ENCODE results near the gene UBE3D.
"Not testable (repeated sequence)": the region's sequence is repeated elsewhere in the genome, so short reads cannot be mapped to it uniquely, and the experiment has no call there.

Gene UBE3D

GRCh38 chr6:83053678-83054077 lies 12.0 kb downstream of the UBE3D start:
- no peak for DNase-seq (ENCODE audit: low read depth)

DNA sequence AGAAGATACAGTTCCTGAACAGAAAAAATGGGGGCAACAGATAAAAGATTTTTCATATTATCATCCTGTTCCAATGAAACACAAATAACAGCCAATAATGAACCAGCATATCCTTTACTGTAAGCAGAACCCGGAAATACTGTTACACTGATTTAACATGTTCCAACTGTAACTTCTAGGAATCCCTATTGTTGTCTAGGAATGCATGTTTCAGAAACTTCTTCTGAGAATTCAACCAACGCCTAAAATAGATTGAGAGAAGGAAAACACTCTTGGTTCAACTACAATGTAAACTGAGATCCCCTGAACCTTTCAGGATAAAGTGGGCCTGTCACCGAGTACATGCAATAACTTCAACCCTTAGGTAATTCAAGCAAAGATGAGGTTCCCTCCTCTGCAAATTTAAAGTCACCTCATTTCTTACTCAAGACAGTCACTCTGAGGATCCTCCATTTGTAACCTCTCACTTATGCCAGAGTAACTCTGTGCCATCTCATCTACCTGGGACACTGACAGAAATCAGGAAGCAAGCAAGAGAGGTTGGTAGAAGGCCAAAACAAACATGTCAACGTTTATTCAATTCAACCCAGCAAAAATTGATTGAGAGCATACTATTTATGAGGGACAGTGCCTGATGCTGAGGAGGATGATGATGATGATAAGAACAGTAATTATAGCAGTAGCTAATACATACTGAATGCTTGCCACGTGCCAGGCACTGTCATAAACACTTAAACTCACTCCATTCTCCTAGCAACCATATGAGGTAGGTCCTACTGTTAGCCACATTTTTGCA lies 14.1 kb downstream of the UBE3D start:
- no peak for DNase-seq (ENCODE audit: low read depth)

DNA sequence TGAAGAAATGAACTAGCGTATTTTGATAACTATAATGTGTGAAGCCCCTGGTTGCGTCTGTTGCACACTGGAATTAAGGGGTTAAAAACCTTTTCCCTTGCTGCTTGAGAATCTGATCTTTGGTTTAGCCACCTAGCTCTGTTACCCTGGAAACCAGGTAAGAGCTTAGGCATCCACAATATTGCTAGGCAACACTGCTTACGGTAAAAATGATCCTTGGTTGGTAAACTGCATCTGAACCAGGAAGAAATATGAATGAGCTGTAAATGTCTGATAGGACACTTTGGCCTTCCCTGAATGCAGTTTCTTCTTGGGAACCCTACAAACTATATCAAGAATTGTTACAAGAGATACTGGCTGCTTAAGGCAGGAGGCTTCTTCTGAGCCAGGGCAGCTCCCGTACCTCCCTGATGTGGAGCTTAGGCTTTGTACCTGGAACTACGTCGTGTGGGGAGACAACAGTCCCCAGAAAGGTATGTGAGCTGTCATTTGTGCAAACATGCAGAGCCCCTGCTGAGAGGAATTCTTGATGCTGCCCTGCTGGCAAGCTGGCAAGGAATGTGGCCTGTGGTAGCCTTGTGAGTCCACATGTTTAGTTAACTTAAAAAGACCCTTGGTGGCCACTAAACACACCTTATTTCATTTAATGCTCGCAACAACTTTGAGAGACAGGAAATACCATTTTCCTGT lies 18.4 kb downstream of the UBE3D start:
- DNase-seq (ENCODE audit: low read depth), result no peak

DNA sequence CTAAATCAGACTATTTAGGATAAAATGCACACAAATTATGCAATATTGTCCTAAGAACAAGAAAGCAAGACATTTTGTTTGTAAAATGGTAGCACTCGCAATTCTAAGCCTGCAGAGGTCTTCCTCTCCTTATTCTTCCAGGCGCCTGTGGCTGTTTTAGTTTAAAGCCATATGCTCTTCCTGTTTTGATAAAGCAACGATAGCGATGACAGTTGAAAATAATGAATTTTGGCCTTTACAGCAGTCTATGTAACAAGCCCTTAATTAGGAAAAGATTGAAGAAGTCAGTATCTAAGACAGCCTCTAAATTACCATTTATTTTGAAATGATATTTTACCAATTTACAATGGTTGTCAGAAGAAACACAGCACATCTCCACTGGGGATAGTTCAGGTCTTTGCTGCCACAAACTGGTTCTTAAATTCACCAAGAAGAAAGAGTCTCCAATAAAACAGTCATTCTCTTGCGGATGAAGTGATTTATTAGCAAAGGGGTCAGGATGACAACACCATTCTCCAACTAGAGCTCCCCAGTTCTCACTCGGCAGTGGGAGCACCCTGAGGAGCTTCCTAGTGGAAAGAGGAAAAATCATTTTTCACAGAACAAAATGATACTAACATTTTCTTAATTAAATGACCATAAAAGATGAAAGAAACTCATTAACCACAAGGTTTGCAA lies 21.4 kb downstream of the UBE3D start:
- no peak for DNase-seq (ENCODE audit: low read depth)

GRCh38 chr6:83042467-83043053 lies 23.1 kb downstream of the UBE3D start:
- DNase-seq (ENCODE audit: low read depth), result no peak

DNA sequence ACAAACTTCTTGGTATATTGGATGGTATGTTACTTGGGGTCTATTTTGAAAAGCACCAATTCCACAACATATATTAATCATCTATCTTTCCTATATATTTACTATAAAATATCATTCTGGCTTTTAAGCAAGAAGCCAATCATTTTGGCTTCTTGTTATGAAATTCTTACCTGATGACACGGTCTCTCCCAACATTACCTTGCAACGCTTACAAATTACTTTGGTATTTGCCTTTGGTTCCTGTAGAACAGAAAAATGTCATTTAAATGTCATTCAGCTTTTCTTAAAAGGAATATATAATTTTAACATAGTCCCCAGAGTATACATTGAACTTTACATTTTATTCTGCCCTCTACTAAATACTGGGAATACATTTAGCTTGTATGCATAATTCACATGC lies 27.4 kb downstream of the UBE3D start:
- DNase-seq (ENCODE audit: low read depth), result no peak

DNA sequence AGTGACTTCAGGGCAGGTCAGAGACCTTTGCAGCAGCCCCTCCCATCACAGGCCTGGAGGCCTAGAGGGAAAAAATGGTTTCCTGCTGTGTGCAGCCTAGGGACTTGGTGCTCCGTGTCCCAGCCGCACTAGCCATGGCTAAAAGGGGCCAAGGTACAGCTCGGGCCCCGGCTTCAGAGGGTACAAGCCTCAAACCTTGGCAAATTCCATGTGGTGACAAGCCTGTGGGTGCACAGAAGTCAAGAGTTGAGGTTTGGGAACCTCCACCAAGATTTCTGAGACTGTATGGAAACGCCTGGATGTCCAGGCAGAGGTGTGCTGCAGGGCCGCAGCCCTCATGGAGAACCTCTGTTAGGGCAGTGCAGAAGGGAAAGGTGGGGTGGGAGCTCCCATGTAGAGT lies 34.0 kb downstream of the UBE3D start:
- no peak for DNase-seq (ENCODE audit: low read depth)

- no peak for DNase-seq (ENCODE audit: low read depth)
Observed at GRCh38 chr6:83019741-83020140, 45.9 kb downstream of the UBE3D start.

- DNase-seq (ENCODE audit: low read depth), result not testable (repeated sequence)
Observed at GRCh38 chr6:83011131-83011530, 54.5 kb downstream of the UBE3D start.

- no peak for DNase-seq (ENCODE audit: low read depth)
Observed at GRCh38 chr6:83008626-83009025, 57.0 kb downstream of the UBE3D start.

DNA sequence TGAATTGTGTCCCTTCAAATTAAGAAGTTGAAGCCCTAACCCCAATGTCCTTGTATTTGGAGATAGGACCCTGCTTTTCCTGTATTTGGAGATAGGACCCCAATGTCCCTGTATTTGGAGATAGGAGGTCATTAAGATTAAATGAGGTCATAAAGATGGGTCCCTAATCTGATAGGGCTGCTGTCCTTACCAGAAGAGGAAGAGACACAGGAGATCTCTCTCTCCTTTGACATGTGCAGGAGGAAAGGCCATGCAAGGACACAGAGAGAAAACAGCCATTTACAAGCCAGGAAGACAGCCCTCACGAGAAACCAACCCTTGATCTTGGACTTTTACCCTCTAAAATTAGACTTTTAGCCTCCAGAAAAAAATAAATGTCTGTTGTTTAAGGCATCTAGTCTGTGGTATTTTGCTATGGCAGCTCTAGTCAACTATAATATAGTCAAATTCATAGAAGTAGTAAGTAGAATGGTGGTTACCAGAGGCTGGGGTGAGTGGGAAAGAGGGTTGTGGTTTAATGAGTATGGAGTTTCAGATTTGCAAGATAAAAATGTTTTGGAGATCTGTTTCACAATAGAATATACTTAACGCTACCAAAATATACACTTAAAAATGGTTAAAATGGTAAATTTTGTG lies 59.3 kb downstream of the UBE3D start:
- no peak for DNase-seq (ENCODE audit: low read depth)

DNA sequence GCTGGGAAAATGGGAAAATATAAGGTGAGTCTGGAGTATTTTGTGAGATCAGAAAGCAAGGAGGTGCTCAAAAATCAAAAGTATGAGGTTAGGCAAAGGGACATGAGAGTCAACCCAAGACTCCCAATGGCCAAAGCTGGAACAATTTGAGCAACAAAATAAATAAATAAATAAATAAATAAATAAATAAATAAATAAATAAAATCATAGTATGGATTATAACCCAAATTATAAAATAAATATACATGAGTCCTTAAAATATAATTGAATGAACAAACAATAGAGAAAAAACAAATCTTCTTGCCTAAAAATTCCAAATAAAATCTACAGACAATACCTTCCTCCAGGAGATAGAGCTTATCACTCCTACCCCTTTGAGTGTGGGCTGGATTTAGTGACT lies 69.5 kb downstream of the UBE3D start:
- DNase-seq (ENCODE audit: low read depth), result no peak

- no peak for DNase-seq (ENCODE audit: low read depth)
Observed at GRCh38 chr6:82995066-82995465, 70.6 kb downstream of the UBE3D start.

DNA sequence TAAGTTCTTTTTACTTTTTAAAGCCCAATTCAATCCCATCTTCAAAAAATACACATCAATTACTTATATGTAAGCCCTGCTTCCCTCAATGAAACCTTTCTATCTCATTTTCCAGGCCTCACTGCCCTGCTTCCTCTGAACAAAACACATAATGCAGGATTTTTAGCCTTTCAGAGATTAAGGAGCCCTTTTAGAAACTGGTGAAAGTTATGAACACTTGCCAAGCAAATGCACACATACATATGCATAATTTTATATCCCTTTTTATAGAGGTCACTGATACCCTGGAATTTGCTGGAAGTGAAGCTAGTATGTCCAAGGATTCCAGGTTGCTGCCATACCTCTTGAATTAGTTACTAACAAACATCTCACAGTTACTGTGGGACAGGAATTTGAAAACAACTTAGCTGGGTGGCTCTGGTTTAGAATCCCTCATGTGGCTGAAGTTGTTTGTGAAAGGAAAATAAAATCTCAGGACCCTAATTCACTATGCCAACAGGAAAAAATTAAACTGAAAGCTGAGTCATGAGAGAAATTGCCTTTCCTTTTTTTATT lies 75.8 kb downstream of the UBE3D start:
- DNase-seq (ENCODE audit: low read depth), result no peak

GRCh38 chr6:82988930-82989351 lies 76.7 kb downstream of the UBE3D start:
- DNase-seq (ENCODE audit: low read depth), result no peak

DNA sequence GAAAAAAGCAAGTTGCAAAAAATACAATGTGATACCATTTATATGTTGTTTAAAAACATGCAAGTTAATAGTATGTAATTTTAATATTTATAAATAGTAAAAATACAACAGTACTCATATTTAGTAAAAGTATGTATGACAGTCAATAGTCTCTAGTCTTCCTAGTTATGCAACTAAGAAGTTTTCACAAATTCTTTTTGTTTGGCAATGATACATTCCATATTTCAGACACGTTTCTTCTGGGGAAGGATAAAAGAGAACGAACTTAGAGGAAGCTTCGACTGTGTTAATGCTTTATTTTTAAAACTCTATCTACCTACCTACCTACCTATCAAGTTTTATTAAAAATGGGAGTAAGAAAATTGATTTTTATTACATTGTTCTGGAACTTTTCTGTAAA lies 77.7 kb downstream of the UBE3D start:
- no peak for DNase-seq (ENCODE audit: low read depth)

- DNase-seq (ENCODE audit: low read depth), result no peak
Observed at GRCh38 chr6:82987416-82987815, 78.2 kb downstream of the UBE3D start.

GRCh38 chr6:82984720-82985119 lies 80.9 kb downstream of the UBE3D start:
- DNase-seq (ENCODE audit: low read depth), result no peak

- DNase-seq (ENCODE audit: low read depth), result no peak
Observed at GRCh38 chr6:82980086-82980485, 85.6 kb downstream of the UBE3D start.

GRCh38 chr6:82979657-82980056 lies 86.0 kb downstream of the UBE3D start:
- DNase-seq (ENCODE audit: low read depth), result no peak

DNA sequence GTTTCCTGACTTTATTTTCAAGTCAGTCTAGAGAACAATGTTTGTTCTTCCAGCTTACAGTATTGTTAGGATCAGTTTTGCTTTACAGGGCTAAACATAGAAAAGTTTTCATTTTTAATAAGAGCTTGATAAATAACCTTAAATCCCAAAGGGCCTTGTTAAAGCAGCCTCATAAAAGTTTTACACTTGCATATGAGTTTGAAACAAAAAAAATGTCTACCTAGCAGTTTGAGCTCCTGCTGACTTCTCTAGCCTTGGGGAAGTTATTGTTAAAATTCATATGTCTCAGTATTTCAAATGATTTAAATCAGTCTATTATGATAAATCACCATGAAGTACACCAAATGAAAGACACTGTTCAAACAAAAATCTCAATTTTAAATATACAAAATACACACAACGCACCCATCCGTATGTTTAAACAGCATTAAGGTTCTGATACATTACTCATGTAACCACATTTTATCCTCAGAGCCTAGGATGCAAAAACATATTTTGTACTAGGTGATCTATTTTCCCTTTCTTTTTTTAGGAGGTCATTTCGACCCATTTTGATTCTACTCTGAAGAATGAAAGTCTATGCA lies 87.2 kb downstream of the UBE3D start:
- no peak for DNase-seq (ENCODE audit: low read depth)

GRCh38 chr6:82976179-82976578 lies 89.5 kb downstream of the UBE3D start:
- DNase-seq (ENCODE audit: low read depth), result no peak

Data from stimulated activated CD8-positive, alpha-beta memory T cell treated with anti-CD3 and anti-CD28 coated beads, Interleukin-7, amount 100 ng/mL, for 24 hours (primary cell).